Measurements from ENCODE around the gene ZNF358.

ZNF358 gene

GRCh38 chr19:7515110-7515644 lies 726 bp upstream of the ZNF358 start:
- POLR2A ChIA-PET, result no interaction called here
- no peak for DNase-seq (ENCODE audit: low read depth, low spot score)
- CTCF ChIA-PET, result no interaction called here
- TF ChIP-seq CTCF (IDR thresholded peaks at IDR 0.05; ENCODE audit: insufficient read depth, low read length, missing control alignments), result no peak
- peak overlapping the region; percentile 68 for H3K4me3 ChIP-seq (ENCODE audit: low read depth, low read length)

GRCh38 chr19:7516333-7516732 lies 430 bp downstream of the ZNF358 start:
- DNase-seq (ENCODE audit: low read depth, low spot score), result no peak
- ChIA-PET CTCF (interaction anchor here (0.9 kb wide), 1 partner anchor 136 kb away, joined by 4 read pairs; no protein-coding TSS in a partner anchor), POLR2A (interaction anchor here (0.6 to 1.6 kb wide), 2 partner anchors 9 to 337 kb away, joined by 3 to 4 read pairs; no protein-coding TSS in a partner anchor)
- no peak for TF ChIP-seq CTCF (IDR thresholded peaks at IDR 0.05; ENCODE audit: insufficient read depth, low read length, missing control alignments)
- peak overlapping the region; percentile 68 for H3K4me3 ChIP-seq (ENCODE audit: low read depth, low read length)

- DNase-seq (ENCODE audit: low read depth, low spot score), result no peak
- H3K4me3 ChIP-seq (ENCODE audit: low read depth, low read length), result peak overlapping the region; percentile 68
- CTCF ChIA-PET, result interaction anchor here (0.9 to 1.4 kb wide), 2 partner anchors 22 to 137 kb away, joined by 3 to 4 read pairs; no protein-coding TSS in a partner anchor
- POLR2A ChIA-PET, result interaction anchor here (1.6 kb wide), 1 partner anchor 9 kb away, joined by 4 read pairs; no protein-coding TSS in a partner anchor
- TF ChIP-seq CTCF (IDR thresholded peaks at IDR 0.05; ENCODE audit: insufficient read depth, low read length, missing control alignments), result no peak
Observed at GRCh38 chr19:7516878-7517277, 975 bp downstream of the ZNF358 start.

GRCh38 chr19:7519361-7520130 lies 3.6 kb downstream of the ZNF358 start:
- POLR2A ChIA-PET, result interaction anchor here (1.8 kb wide), 1 partner anchor 15 kb away, joined by 5 read pairs; no protein-coding TSS in a partner anchor
- no peak for TF ChIP-seq CTCF (IDR thresholded peaks at IDR 0.05; ENCODE audit: insufficient read depth, low read length, missing control alignments)
- CTCF ChIA-PET, result no interaction called here

GRCh38 chr19:7520131-7521051 lies 4.5 kb downstream of the ZNF358 start:
- no peak overlapping the region for H3K4me3 ChIP-seq (ENCODE audit: low read depth, low read length)
- ChIA-PET CTCF (interaction anchor here (1.5 to 3.8 kb wide), 2 partner anchors 23 to 166 kb away, joined by 5 to 21 read pairs; a partner anchor contains a TSS), POLR2A (interaction anchor here (1.8 kb wide), 1 partner anchor 14 kb away, joined by 5 read pairs; no protein-coding TSS in a partner anchor)
- no peak for DNase-seq (ENCODE audit: low read depth, low spot score)
- TF ChIP-seq CTCF (IDR thresholded peaks at IDR 0.05; ENCODE audit: insufficient read depth, low read length, missing control alignments), result no peak

More at GRCh38 chr19:7519361-7520130, 3.6 kb downstream of the ZNF358 start:
- DNase-seq (ENCODE audit: low read depth, low spot score), result no peak
- H3K4me3 ChIP-seq (ENCODE audit: low read depth, low read length), result no peak overlapping the region

Measured in AG04449 (cell line).